NCI-H128 (cell line): Measurements from ENCODE around the gene VPS39.

Experiments
- DNase-seq: peaks from one replicate; lab custom pipeline; 2025; ENCODE audit not compliant: unreplicated experiment; lab: John Stamatoyannopoulos, UW

The VPS39 gene

DNA sequence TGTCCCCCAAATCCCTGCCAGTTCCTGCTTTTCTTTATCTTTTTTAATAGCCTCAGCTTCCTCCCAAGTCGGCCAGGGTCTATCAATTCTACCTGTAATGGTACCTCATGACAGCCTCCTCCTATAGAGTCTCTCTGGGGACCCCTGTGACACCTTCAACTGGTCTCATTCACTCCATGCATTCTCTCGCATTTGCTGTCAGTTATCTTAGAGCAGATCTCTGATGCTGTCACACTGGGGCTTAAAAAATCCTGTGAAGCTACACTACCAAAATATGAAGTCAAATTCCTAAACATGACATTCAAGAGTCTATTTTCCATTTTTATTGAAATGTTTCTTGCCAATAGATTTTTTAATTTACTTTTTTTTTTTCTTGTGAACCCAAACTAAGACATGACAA lies 5.5 kb downstream of the VPS39 start:
- no peak for DNase-seq

DNA sequence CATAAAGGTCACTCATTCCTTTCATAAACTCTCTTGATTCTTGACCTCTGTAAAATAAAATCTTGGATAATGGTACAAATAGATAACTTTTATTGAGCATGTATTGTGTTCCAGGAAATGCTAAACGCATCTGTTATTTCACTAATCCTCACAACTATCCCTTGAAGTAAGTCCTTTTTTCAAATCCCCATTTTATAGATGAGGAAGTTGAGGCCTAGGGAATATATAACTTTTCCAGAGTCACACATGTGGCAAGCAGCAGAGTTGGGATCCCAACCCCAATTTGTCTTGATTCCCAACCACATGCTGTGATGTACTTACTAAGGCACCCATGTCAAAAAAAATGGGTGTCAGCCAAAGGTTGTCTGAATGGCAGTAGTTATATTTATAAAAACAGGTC lies 6.3 kb downstream of the VPS39 start:
- DNase-seq: no peak

DNA sequence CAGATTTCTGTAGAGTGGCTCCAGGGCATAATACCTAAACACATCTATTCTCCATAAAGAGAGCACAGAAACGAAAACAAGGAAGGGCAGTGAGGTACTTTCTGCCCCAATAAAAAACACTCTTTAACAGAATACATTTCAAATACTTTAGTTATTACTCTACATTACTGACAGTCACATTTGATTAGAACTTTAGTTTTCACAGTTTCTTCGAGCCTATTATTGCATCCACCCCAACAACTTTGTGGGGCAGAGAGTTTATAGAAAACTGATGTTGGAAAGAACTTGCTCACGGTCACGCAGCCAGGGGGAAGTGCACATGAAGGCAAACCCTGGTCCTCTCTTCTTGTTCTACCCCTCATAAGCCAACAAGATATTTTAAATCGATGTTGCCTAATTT lies 9.0 kb downstream of the VPS39 start:
- no peak for DNase-seq

DNA sequence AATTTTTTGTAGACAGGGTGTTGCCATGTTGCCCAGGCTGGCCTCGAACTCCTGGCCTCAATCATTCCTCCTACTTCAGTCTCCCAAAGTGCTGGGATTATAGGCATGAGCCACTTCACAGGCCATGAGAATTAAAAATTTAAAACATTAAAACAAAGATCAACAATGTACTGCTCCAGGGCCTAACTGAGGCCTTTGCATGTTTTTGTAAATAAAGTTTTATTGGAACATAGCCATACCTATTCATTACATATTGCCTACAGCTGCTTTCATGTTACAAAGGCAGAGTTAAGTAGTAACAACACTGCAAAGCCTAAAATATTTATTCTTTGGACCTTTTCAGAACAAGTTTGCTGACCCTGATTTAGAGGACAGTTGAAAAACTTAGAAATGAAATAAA lies 9.6 kb downstream of the VPS39 start:
- no peak for DNase-seq

DNA sequence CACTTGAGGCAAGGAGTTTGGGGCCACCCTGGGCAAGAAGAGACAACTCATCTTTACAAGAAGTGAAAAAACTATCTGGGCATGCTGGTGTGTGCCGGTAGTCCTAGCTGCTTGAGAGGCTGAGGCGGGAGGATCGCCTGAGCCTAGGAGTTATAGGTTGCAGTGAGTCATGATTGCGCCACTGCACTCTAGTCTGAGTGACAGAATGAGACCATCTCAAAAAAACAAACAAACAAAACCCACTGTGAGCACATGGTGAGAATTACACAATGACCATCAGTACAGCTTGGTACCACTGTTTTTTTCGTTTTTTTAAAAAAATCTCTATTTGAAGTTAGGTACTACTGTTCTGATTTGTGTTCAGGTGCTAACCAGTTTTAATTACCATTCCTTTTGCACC lies 13.6 kb downstream of the VPS39 start:
- DNase-seq: no peak

DNA sequence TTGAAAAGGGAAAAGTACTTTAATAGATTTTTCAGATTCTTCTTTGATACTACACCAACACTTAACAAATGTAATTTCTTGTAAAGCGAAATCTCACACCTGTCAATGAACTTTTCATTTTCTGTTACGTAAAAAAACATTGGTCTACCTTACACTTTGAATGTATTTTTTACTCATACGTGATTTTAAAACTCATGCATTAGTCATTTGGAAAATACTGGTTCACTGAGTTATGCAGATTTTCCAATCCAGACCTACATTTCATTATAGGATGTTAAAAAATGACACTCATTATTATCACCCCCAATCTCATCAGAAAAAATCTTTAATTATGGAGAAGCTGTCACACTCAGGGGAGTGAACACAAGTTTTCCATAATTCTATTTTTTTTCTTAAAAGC lies 14.7 kb downstream of the VPS39 start:
- DNase-seq: no peak

DNA sequence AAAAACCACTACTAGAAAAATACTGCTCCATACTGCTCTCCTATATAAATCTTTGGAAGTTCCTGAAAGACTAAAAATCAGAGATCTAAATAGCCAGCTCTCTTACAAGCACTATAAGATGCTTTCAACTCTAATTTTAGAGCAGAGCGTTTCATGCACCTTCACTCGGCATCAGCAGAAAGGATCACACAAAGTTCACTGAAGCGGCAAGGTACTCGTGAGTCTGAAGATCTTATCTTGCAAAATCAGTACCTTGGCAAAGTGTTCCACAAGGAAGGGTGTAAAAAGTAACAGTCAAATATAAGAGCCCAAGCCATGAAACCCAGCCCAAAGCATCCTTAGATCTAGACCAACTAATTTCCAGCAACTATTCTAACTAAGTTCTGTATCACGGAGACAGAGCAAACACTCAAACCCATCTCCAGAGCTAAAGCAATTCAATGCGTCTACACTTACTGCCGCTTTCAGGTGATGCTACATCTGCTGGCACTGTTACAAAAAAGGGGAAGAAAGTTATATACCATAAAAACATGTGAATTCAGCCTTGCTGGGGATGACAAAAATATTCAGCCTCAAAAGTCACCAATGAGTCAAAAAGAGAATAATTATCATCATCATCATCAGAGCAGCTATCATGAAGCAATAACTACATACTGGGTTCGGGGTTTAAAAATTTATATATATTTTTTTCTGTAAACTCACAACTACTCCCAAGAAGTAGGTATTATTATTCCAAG lies 16.3 kb downstream of the VPS39 start:
- no peak for DNase-seq

DNA sequence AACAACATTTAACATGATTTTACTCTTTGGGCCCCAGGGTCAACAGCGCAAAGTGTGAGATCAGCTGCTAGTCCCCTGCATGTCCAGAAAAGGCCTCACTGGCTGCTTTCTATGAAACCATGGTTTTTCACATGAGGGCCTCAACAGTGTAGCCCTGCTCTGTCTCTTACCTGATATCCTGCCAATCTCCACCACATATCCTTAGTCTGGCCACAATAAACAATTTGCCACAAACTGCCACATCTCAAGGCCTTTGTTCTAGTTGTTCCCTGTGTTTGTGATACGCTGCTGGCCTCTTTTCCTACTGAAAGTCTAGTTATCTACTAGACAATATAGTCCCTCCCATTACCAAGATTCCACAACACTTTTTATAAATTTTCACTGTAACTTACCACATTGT lies 17.7 kb downstream of the VPS39 start:
- DNase-seq: no peak

DNA sequence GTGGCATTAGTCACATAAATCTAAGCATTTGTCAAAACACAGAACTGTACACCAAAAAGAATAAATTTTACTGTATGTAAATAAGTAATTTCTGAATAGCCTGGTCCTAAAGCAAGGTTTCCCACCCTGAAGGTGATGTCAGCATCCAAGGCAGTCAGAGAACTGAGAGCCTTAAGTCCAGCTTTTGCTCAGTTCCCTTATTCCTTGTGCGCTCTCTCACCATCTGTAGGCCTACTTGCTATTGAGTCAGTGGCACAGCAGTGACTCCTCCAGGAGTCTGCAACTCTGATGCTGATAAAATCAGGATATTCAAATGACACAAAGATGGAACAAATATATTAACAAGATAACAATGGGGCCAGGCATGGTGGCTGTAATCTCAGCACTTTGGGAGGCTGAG lies 22.3 kb downstream of the VPS39 start:
- no peak for DNase-seq

DNA sequence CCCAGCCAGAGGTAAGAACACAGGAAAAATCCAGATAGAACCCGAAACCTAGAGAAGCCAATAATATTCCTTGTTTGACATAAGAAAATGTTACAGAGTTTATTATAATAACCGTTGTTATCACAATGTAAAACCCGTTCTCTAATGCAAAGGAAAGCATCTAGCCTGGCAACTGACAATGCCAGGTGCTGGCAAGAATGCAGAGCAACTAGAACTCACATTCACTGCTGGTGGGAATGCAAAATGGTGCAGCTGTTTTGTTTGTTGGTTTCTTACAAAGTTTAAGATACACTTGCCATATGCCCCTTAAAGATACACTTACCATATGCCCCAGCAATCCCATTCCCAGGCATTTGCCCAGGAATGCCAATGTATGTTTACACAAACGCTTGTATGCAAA lies 23.4 kb downstream of the VPS39 start:
- DNase-seq: no peak

DNA sequence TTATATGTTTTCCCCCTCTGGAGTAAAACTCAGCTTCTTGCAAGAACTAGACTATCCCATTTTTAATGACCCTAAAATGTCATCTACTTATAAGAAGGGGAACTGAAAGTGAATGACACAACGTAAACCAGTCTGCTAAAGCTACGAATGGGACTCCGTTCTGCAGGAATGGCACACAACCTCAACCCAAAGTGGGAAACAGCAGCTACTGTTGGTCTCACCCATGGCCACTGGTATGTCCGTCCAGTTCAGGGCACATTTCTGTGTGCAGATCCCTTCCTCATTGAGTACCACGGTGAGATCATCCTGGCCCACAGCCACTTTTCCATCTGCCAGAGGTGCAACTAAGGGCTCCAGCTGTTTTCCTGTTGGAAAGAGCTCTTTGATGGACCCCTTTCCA lies 23.8 kb downstream of the VPS39 start:
- no peak for DNase-seq

DNA sequence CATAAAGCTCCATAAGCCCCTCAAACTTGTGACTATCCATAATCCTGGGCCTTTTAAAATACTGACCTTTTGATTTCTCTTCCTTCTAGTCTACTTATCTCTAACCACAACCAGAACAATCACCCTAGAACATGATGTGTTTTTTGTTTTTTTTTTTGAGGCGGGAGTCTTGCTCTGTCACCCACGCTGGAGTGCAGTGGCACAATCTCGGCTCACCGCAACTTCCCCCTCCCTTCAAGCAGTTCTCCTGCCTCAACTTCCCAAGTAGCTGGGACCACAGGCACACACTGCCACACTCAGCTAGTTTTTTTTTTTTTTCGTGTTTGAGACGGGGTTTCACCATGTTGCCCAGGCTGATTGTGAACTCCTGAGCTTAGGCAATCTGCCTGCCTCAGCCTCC lies 25.1 kb downstream of the VPS39 start:
- DNase-seq: no peak

DNA sequence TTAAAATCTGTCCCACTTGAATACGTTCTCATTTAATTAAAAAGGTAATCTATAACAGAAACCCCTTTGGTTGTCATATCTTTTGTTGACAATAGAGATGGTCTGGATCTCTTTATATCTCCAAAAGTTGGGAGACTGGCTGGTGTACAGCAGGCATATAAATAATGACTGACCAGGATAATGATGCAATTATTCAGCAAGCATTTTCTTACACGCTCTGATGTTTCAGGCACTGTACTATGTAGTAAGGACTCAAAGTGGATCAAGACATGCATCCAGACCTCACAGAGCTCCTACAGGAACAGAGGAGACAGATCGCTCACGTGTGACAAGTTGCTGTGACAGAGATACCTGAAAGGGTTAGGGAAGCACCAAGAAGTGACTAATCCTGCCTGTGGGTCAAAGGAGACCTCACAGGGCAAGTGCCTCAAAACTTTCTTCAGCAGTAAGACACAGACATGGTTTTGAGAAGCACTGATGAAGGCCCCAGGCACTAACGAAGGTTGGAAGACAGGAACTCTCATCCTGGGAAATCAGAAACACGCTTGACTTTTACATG lies 25.7 kb downstream of the VPS39 start:
- no peak for DNase-seq

DNA sequence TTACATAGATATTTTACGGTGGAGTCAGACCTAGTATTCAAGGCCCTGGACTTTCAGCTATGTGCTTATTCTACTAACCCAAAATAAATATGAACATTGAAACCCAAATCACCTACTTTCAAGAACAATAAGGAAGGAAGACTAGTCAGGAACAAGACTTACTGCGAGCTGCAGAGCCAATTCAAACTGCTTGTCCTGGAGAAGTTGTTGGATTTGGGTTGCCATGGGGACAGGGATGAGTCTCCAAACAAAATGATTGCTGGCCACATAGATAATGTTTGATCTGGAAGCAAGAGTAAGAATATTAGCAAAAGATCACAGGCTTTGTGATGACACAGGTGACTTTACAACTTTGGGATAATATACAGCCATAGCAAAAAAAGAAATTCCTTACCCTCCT lies 30.0 kb downstream of the VPS39 start:
- DNase-seq: no peak

DNA sequence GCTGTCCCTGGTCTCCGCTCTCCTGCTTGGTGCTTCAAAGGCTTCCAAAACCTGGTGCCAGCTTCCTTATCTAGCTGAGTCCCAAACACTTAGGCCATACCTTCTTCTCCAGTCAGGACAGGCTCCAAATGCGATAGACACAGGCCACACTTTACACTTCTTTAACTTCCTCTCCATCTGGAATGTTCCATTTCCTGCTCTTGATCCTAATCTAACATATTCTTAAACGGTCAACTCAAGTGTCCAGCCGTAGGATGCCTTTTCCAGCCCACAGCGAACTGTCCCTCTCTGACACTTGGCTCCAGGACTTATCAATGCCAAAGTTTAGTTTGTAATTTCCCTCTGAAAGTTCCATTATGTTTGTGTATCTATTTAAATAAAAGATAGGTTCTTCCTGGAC lies 32.4 kb downstream of the VPS39 start:
- no peak for DNase-seq

DNA sequence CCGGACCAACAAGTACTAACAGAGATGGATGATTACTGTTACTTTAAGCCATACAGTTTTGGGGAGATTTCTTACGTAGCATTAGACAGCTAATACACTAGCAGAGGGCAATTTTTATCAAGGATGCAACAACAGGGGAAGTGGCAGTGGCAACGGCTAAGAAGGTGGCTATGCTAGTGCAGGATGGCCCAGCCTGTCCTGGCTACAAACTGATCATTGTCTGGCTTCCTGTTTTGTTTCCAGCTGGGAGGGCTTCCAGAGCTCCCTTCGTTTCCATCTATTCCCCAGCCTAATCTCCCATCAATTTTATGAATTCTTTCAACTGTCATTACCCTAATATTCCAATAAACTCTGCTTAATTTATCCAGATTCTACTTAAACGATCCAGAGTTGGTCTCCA lies 35.6 kb downstream of the VPS39 start:
- no peak for DNase-seq

DNA sequence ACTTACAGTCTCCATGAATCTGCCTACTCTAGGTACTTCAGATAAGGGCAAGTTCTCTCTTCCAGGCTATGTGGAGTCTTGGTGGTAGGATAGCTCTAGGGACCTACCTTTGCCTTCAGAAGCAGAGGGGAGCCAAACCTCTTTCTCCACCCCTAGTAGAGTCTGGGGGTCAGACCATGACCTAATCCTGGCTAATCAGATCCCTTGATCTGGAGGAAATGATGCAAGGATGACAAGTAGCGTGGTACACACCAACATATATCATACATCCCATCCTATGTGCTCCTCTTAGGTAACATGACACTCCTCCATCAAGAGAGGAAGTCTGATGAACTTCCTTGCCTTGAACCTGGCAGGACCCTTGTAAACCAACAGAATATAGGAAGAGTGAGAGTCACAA lies 36.3 kb downstream of the VPS39 start:
- DNase-seq: no peak

DNA sequence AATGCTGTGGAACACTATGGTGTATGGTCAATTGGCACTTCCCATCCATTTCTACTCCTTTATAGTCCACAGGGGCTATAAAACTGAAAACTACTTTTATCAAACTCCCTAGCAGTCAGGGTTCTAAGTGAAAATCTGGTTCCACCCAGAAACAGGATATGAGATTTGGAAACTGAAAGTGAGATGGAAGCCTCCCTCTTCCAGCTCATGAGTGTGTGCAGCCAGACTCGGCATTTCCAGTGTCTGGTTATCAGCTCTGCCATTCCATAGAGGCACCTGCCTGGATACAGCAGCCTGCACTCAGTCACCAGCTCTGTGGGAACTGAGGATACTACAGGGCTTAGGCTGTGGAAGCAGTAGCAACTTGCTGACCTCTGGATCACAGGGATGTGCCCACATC lies 37.0 kb downstream of the VPS39 start:
- DNase-seq: no peak

DNA sequence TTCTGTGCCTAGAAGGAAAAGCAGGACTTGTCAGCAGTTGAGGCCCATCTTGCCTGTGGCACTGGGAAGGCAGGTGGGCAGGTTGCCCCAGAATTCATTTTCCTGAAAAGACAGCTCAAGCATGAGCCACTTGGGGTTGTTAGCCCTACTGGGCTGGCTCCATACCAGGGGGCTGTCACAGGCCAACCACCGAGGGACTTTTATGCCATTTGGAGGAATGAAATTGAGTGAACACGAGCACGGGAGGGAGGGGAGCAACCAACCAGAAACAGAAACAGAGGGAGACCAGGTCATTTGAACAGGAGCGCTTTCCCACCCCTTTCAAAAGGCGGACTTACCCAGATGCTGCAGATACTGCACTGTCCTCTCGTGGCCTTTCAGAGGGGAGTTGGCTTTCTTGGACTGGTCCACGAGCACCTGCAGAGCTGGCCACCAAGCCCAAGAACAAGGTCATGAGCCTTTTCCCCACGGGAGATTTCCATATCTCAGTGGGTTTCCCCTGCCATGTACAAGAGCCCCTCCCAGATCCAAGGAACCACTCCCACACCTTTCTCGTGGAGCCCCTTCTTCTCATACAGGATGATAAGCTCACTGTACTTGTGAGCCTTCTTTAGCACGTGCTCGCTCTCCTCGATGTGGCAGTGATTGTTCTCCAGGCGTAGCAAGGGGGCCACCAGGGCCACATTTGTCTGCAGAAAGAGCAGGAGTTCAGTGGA lies 41.7 kb downstream of the VPS39 start:
- no peak for DNase-seq

DNA sequence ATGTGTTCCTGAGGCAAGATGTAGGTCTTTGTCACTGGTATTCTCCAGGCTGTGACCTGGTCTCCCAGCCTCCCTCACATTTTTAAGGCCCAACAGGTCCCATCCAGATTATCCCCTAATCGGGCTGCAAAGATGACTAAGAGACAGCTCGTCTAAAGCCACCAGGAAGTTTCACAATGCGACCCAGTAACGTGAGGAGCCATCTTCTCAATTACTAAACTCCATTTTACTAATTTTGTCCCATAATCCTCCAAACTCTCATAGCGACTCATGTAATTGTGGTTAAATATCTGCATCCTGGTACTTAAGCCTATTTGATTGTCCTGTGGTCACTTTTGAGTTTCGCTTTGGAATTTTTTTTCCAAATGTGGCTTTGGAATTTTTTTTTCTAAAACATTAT lies 43.0 kb downstream of the VPS39 start:
- no peak for DNase-seq

DNA sequence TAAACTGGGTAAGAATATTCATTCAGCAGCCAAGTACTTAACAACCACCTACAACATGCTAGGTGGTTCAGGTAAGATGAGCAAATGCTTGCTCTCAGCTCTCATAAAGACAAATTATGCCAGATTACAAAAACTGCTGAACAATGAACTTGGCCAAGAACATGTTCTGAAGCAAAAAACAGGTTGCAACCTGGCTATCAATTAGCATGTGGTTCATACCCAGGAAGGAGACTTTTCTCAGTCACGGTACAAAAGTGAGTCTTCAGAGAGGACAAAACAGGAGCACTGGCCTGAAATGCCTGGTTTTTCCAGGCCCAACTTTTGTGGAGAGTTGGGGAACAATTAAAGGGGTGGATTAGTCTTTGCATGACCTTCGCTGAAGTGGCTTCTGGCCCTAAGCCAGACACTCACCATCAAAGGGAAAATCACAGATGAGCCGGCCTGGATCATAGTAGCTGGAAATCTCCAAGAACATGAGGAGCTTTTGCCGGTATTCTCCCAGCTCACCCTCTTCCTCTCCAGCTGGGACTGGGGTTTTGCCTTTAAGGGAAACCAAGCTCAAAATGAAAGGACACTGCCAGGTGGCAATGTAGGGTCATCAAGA lies 44.1 kb downstream of the VPS39 start:
- no peak for DNase-seq

DNA sequence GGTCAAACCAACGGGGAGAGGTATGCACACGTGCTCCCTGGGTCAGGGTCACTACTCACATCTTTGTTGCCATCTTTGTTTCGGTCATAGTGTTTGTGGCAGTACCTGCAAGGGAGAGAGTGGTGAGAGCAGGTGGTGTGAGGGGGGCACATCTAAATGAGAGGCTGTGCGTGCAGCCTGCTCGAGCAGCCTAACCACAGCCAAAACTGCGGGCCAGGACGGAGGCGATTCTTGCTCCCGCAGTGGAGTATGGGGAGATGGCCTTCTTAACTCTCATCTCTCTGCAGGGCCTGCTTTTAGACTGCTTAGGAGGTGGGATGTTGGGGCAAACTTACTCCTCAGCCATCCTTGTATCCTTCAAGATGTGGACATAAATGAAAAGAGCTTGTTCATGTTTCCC lies 44.8 kb downstream of the VPS39 start:
- DNase-seq: no peak
